ENCODE results near the gene FMN1. TPM values are rescaled to one million over a fixed set of nuclear protein-coding genes. Genes with fewer than 3 reads are reported as not detected.

FMN1 gene
- polyA plus RNA-seq, 3 donors = 0.28 to 3.7 (median 0.34) TPM

DNA sequence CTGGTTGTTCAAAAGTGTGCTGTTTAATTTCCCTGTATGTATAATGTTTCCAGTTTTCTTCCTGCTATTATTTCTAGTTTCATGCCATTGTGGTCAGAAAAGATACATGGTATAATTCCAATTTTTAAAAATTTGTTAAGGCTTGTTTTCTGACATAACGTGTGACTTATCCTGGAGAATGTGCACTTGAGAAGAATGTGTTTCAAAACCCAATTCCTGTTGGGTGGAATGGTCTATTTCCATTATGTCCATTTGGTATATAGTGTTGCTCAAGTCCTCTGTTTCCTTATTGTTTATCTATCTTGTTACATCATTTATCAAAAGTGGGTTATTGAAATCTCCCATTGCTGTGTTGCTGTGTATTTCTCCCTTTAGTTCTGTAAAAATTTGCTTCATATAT is 261.3 kb downstream of the FMN1 start:
- H3K4me1 Mint-ChIP-seq = no peaks in the 10 kb centered on the region
- intact Hi-C loops (cut with micrococcal nuclease) = no loop called here
- H3K27ac Mint-ChIP-seq = no peak overlapping the region

DNA sequence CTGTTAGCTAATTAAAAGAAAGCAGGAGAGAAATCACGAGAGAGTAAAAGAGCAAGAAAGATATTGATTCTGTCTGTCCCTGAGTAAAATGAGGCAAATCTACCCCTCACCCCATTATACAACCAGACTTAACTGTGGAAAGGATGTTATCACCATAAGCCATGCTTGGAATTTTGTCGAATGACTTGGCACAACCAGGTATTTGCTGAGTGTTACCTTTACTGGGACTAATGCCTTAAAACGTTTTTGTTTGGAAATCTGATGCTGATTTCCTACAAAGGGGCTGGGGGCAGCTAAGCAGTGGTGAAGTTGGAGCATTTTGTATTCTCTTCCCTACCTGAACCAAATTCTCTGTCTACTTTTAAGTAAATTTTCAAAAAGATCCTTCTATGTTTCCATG is 265.6 kb downstream of the FMN1 start:
- Histone ChIP-seq H3K9ac (ENCODE audit: insufficient read depth, low read length, poor library complexity, severe bottlenecking) (no peak overlapping the region), H3K9me3 (replicated peaks in 1 of 2; ENCODE audit: control insufficient read depth in 1 of 2, insufficient read depth in 1 of 2, low read length in 2 of 2) (no peaks in the 10 kb centered on the region), H3K79me2 (ENCODE audit: insufficient read depth, low read length) (no peaks in the 10 kb centered on the region), H3K27ac (ENCODE audit: low read depth in 1 of 2, low read length in 2 of 2) (no peak overlapping the region), H3K4me3 (replicated peaks in 1 of 3; ENCODE audit: low read depth in 2 of 3, low read length in 3 of 3) (no peak overlapping the region), H3K4me2 (replicated peaks; ENCODE audit: extremely low read depth, low read length, poor library complexity, severe bottlenecking) (no peak overlapping the region), H3K4me1 (ENCODE audit: control insufficient read depth in 1 of 2, insufficient read depth in 2 of 2, low read length in 2 of 2) (no peaks in the 10 kb centered on the region), H2AFZ (ENCODE audit: insufficient read depth, low read depth, low read length, poor library complexity, severe bottlenecking) (no peak overlapping the region), H3K36me3 (replicated peaks in 1 of 2; ENCODE audit: control insufficient read depth in 1 of 2, insufficient read depth in 2 of 2, low read length in 2 of 2) (no peaks in the 10 kb centered on the region), H3K27me3 (ENCODE audit: control insufficient read depth in 2 of 2, insufficient read depth in 2 of 2, low read length in 2 of 2) (no peaks in the 10 kb centered on the region), H4K20me1 (ENCODE audit: insufficient read depth, low read length) (no peaks in the 10 kb centered on the region)
- no peak overlapping the region for H3K4me3 Mint-ChIP-seq
- peaks cover 0 to 16% of the 10 kb centered on the region in 2 donors for H3K36me3 Mint-ChIP-seq
- no peaks in the 10 kb centered on the region for H3K4me1 Mint-ChIP-seq
- no peak for DNase-seq
- no CpG with 5 or more reads among the region's 3 CpGs for WGBS (ENCODE audit: insufficient coverage)
- no peak overlapping the region for H3K27ac Mint-ChIP-seq
- H3K27me3 Mint-ChIP-seq (ENCODE audit: low read depth in 3 of 3) = peaks cover 6 to 14% (median 11%) of the 10 kb centered on the region in 3 donors
- intact Hi-C loops (cut with micrococcal nuclease) = no loop called here
- TF ChIP-seq, protein P1, sequence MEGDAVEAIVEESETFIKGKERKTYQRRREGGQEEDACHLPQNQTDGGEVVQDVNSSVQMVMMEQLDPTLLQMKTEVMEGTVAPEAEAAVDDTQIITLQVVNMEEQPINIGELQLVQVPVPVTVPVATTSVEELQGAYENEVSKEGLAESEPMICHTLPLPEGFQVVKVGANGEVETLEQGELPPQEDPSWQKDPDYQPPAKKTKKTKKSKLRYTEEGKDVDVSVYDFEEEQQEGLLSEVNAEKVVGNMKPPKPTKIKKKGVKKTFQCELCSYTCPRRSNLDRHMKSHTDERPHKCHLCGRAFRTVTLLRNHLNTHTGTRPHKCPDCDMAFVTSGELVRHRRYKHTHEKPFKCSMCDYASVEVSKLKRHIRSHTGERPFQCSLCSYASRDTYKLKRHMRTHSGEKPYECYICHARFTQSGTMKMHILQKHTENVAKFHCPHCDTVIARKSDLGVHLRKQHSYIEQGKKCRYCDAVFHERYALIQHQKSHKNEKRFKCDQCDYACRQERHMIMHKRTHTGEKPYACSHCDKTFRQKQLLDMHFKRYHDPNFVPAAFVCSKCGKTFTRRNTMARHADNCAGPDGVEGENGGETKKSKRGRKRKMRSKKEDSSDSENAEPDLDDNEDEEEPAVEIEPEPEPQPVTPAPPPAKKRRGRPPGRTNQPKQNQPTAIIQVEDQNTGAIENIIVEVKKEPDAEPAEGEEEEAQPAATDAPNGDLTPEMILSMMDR (IDR thresholded peaks at IDR 0.05) = no peak
- H3K9me3 Mint-ChIP-seq = no peaks in the 10 kb centered on the region

More for the DNA sequence above, 261.3 kb downstream of the FMN1 start:
- Histone ChIP-seq H3K9ac (ENCODE audit: insufficient read depth, low read length, poor library complexity, severe bottlenecking) (no peak overlapping the region), H4K20me1 (ENCODE audit: insufficient read depth, low read length) (no peaks in the 10 kb centered on the region), H3K79me2 (ENCODE audit: insufficient read depth, low read length) (no peaks in the 10 kb centered on the region), H3K4me3 (replicated peaks in 1 of 3; ENCODE audit: low read depth in 2 of 3, low read length in 3 of 3) (no peak overlapping the region), H2AFZ (ENCODE audit: insufficient read depth, low read depth, low read length, poor library complexity, severe bottlenecking) (no peak overlapping the region), H3K4me2 (replicated peaks; ENCODE audit: extremely low read depth, low read length, poor library complexity, severe bottlenecking) (no peak overlapping the region), H3K36me3 (replicated peaks in 1 of 2; ENCODE audit: control insufficient read depth in 1 of 2, insufficient read depth in 2 of 2, low read length in 2 of 2) (no peaks in the 10 kb centered on the region), H3K27ac (ENCODE audit: low read depth in 1 of 2, low read length in 2 of 2) (no peak overlapping the region), H3K4me1 (ENCODE audit: control insufficient read depth in 1 of 2, insufficient read depth in 2 of 2, low read length in 2 of 2) (no peaks in the 10 kb centered on the region), H3K9me3 (replicated peaks in 1 of 2; ENCODE audit: control insufficient read depth in 1 of 2, insufficient read depth in 1 of 2, low read length in 2 of 2) (no peaks in the 10 kb centered on the region), H3K27me3 (ENCODE audit: control insufficient read depth in 2 of 2, insufficient read depth in 2 of 2, low read length in 2 of 2) (no peaks in the 10 kb centered on the region)
- Mint-ChIP-seq H3K4me3 (no peak overlapping the region), H3K27me3 (ENCODE audit: low read depth in 3 of 3) (peaks cover 12 to 18% (median 16%) of the 10 kb centered on the region in 3 donors), H3K9me3 (peaks cover 0 to 9% (median 2%) of the 10 kb centered on the region in 7 donors), H3K36me3 (no peaks in the 10 kb centered on the region)
- WGBS (ENCODE audit: insufficient coverage) = no CpG with 5 or more reads among the region's 1 CpG
- TF ChIP-seq, protein P1 (IDR thresholded peaks at IDR 0.05) = no peak
- no peak for DNase-seq
